Testis (tissue), 2 donors: ENCODE data around the gene TOX2.

ENCODE experiments used
- POLR2A ChIP-seq: fragments of 450-650 bp; IDR thresholded peaks from one replicate; pipeline ENCODE4 v1.6.1; 2017; ENCODE audit warnings: antibody characterized with exemption, mild to moderate bottlenecking, moderate library complexity
- TF ChIP-seq, protein P1 (sequence below), 3 experiments: fragments of 450-650 bp in 2 of 3; fragments of 200-600 bp in 1 of 3; sonication (generic) in 1 of 3; IDR thresholded peaks; one replicate each; pipeline ENCODE4 v1.5.1; 2016 to 2019; ENCODE audit warnings: antibody characterized with exemption in 3 of 3, mild to moderate bottlenecking in 2 of 3, moderate library complexity in 1 of 3

DNA sequence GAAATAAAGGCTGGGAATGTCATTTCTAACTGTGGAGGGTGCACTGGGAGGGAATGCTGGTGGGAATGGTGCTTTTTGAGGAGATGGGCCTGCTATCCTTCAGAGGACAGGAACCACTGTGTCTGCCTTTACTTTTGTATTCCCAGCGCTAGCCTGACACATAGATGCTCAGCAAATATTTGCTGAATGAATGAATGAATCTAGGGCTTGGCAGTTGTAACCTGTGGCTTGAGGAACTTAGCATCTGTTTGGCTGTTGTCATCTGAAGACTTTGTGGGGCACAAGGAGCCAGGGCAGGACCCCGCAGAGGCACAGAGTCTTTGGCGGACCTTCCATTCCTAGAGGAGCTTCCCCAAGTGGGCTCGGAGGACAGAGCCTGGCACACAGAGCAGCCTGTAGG, 6.1 kb downstream of the TOX2 start:
- TF ChIP-seq POLR2A = no peak
- TF ChIP-seq, protein P1, sequence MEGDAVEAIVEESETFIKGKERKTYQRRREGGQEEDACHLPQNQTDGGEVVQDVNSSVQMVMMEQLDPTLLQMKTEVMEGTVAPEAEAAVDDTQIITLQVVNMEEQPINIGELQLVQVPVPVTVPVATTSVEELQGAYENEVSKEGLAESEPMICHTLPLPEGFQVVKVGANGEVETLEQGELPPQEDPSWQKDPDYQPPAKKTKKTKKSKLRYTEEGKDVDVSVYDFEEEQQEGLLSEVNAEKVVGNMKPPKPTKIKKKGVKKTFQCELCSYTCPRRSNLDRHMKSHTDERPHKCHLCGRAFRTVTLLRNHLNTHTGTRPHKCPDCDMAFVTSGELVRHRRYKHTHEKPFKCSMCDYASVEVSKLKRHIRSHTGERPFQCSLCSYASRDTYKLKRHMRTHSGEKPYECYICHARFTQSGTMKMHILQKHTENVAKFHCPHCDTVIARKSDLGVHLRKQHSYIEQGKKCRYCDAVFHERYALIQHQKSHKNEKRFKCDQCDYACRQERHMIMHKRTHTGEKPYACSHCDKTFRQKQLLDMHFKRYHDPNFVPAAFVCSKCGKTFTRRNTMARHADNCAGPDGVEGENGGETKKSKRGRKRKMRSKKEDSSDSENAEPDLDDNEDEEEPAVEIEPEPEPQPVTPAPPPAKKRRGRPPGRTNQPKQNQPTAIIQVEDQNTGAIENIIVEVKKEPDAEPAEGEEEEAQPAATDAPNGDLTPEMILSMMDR (IDR thresholded peaks at IDR 0.05) = no peak
